ENCODE data around the gene CBR3.

DNA sequence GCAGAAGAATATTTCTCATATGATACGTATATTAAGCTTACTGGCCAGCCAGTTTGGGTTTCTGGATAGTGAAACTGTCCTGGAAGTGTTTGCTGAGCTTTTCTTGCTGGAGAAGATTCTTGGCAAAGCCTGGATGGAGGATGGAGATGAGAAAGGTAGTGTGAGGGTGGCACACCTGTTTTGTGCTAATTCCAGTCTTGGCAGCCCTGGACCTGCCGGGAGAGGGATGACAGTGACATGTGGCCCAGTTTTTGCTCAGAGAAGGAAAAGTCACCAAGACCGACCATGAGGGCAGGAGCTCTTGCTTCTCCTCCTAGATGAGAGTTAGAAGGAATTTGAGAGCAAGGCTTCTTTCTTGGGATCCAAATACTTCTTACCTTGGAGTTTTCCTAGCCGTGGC is 55.9 kb downstream of the CBR3 start:
- TF ChIP-seq POLR2AphosphoS5 (IDR thresholded peaks at IDR 0.05; ENCODE audit: low read depth, low read length): no peak
- TF ChIP-seq, protein P1, sequence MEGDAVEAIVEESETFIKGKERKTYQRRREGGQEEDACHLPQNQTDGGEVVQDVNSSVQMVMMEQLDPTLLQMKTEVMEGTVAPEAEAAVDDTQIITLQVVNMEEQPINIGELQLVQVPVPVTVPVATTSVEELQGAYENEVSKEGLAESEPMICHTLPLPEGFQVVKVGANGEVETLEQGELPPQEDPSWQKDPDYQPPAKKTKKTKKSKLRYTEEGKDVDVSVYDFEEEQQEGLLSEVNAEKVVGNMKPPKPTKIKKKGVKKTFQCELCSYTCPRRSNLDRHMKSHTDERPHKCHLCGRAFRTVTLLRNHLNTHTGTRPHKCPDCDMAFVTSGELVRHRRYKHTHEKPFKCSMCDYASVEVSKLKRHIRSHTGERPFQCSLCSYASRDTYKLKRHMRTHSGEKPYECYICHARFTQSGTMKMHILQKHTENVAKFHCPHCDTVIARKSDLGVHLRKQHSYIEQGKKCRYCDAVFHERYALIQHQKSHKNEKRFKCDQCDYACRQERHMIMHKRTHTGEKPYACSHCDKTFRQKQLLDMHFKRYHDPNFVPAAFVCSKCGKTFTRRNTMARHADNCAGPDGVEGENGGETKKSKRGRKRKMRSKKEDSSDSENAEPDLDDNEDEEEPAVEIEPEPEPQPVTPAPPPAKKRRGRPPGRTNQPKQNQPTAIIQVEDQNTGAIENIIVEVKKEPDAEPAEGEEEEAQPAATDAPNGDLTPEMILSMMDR (IDR thresholded peaks at IDR 0.05): no peak
- no peak for TF ChIP-seq SIN3A (IDR thresholded peaks at IDR 0.05; ENCODE audit: borderline replicate concordance, insufficient read depth, low read depth, low read length)
- no peak for TF ChIP-seq REST (IDR thresholded peaks at IDR 0.05; ENCODE audit: insufficient read depth in 1 of 2, low read depth in 2 of 2, low read length in 1 of 2)
- TF ChIP-seq TCF7L2 (IDR thresholded peaks at IDR 0.05; ENCODE audit: low read depth, low read length): no peak
